GM13977 (cell line): ENCODE measurements around the gene RCAN2.

ENCODE experiments used
- DNase-seq: peaks from one replicate; pipeline ENCODE4 v3.0.0; 2012; ENCODE audit warnings: low spot score
- in situ Hi-C: fragments of 300-500 bp; cut with MboI; formaldehyde crosslinking; loops from one replicate; pipeline ENCODE4 v1.12.0; 2022; ENCODE audit warnings: low sequenced_read_pairs, low pct_unique_long_range_greater_than_20kb, mixed read lengths, inconsistent platforms; ENCODE audit not compliant: unreplicated experiment
- TF ChIP-seq, protein P1 (sequence below): IDR thresholded peaks from 2 replicates; pipeline ENCODE4 v1.5.1; 2012; ENCODE audit warnings: mild to moderate bottlenecking, control low read depth; ENCODE audit not compliant: insufficient read depth; ENCODE audit errors: extremely low read depth, missing control alignments

RCAN2 gene

GRCh38 chr6:46444772-46445454 lies 46.3 kb downstream of the RCAN2 start:
- in situ Hi-C loops = no loop called here
- DNase-seq = no peak
- TF ChIP-seq, protein P1, sequence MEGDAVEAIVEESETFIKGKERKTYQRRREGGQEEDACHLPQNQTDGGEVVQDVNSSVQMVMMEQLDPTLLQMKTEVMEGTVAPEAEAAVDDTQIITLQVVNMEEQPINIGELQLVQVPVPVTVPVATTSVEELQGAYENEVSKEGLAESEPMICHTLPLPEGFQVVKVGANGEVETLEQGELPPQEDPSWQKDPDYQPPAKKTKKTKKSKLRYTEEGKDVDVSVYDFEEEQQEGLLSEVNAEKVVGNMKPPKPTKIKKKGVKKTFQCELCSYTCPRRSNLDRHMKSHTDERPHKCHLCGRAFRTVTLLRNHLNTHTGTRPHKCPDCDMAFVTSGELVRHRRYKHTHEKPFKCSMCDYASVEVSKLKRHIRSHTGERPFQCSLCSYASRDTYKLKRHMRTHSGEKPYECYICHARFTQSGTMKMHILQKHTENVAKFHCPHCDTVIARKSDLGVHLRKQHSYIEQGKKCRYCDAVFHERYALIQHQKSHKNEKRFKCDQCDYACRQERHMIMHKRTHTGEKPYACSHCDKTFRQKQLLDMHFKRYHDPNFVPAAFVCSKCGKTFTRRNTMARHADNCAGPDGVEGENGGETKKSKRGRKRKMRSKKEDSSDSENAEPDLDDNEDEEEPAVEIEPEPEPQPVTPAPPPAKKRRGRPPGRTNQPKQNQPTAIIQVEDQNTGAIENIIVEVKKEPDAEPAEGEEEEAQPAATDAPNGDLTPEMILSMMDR = no peak

- no peak for DNase-seq
- in situ Hi-C loops = no loop called here
- TF ChIP-seq, protein P1 = no peak
Measured at GRCh38 chr6:46443623-46444022, 47.6 kb downstream of the RCAN2 start.

- in situ Hi-C loops = no loop called here
- no peak for DNase-seq
- TF ChIP-seq, protein P1 = no peak
Measured at GRCh38 chr6:46440641-46441040, 50.6 kb downstream of the RCAN2 start.

- in situ Hi-C loops = no loop called here
- TF ChIP-seq, protein P1 = no peak
- no peak for DNase-seq
Measured at GRCh38 chr6:46440141-46440540, 51.1 kb downstream of the RCAN2 start.

DNA sequence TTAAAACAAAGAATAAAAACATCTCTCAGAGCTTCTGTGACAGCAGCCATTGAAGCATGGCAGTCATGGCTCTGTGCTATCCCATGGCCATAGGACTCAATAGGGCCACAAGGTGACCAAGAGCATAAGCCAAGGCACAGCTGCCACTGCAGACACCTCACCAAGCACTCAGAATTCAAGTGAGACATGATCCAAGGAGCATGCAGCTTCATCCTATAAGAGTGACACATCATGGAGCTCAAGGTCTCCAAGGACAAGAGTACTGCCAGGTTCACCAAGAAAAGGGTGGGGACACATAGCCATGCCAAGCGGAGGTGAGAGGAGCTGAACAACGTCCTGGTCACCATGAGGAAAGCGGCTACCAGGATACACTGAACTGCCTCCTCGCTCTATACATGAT lies 53.0 kb downstream of the RCAN2 start:
- in situ Hi-C loops = no loop called here
- TF ChIP-seq, protein P1 = no peak
- DNase-seq = no peak

DNA sequence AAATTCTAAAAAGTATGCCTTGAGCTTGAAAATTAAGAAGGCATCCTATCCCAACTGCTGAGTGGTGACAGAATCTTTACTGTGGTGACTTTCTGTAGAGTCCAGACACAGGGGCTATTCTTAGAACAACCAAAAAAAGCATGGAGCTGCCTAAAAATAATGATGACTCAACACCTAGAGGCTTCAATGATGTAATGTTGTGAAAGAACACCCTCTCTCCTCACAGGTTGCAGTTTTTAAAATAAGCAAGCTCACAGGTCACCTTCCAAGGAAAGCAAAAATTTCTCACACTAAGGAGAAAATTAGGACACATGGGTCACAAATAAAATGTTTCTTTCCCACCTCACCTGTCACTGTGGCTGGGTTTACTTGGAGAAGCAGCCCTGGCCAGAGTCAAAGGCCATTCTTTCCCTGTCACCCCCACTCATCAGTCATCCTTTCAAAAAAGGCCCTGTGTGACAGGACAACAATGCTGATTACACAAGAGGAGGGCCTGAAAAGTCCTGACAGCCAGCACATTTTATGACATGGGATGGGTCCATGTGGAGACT lies 53.5 kb downstream of the RCAN2 start:
- in situ Hi-C loops = no loop called here
- TF ChIP-seq, protein P1 = no peak
- DNase-seq = no peak
